ENCODE data around the gene ANKRD39. TPM values are rescaled to one million over a fixed set of nuclear protein-coding genes. Genes with fewer than 3 reads are reported as not detected.

Gene ANKRD39
- total and polyA plus RNA-seq, 9 of the 15 experiments (the other 6 are each of a cell fraction or from before 2014, with no cell fraction given), result 8.2 to 33.1 (median 23.8) TPM

DNA sequence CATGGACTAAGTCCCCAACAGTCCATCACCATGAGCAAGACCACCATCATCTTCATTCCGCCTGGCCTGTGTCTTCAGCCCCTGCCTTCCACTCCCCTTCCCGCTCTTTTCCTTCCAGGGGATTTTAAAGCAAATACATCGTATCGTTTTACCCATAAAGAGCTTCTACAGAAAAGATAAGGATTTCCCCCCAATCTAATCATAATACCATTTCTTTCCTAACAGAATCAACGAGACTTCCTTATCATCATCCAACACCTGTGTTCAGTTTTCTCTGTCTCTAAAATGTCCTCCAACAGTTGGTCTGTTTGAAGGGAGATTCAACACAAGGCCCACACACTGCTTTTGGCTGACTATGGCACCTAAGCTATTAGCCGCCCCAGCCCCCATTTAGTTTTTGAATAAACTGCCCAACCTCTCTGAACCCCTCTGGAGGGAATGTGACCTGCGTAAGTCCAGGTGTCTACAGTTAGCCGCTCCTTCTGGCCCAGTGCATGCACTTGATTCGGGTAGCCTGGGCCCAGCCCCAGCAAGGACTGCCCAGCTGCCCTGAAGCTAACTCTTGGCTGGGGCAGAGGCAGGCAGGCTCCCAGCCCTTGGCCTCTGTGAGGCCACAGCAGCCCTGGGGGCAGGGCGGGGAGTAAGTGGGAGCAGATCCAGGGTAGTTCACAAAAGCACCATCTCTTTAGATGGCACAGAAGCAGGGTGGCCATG lies 37.4 kb upstream of the ANKRD39 start (continued):
- TF ChIP-seq, protein P1, sequence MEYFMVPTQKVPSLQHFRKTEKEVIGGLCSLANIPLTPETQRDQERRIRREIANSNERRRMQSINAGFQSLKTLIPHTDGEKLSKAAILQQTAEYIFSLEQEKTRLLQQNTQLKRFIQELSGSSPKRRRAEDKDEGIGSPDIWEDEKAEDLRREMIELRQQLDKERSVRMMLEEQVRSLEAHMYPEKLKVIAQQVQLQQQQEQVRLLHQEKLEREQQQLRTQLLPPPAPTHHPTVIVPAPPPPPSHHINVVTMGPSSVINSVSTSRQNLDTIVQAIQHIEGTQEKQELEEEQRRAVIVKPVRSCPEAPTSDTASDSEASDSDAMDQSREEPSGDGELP (CRISPR knock-in tag; IDR thresholded peaks at IDR 0.05; ENCODE audit: borderline replicate concordance), result 0 out of 2 replicates have a peak, but pooled peaks have one; percentile 51
- TF ChIP-seq CREM (IDR thresholded peaks at IDR 0.05; ENCODE audit: low read depth), result peak; percentile 41; the same call in 1 of the 2 replicates
- no peak for TF ChIP-seq MEF2D (tag; conservative IDR thresholded peaks at IDR 0.05; ENCODE audit: low read depth)
- no peak for TF ChIP-seq PTRF (tag; IDR thresholded peaks at IDR 0.05)
- TF ChIP-seq PHF8 (IDR thresholded peaks at IDR 0.05; ENCODE audit: borderline replicate concordance, low read length), result peak; percentile 17; the same call in 1 of the 2 replicates
- no peak for TF ChIP-seq POLR3G (IDR thresholded peaks at IDR 0.05; ENCODE audit: extremely low read depth, insufficient read length, insufficient replicate concordance)
- TF ChIP-seq, protein P2, sequence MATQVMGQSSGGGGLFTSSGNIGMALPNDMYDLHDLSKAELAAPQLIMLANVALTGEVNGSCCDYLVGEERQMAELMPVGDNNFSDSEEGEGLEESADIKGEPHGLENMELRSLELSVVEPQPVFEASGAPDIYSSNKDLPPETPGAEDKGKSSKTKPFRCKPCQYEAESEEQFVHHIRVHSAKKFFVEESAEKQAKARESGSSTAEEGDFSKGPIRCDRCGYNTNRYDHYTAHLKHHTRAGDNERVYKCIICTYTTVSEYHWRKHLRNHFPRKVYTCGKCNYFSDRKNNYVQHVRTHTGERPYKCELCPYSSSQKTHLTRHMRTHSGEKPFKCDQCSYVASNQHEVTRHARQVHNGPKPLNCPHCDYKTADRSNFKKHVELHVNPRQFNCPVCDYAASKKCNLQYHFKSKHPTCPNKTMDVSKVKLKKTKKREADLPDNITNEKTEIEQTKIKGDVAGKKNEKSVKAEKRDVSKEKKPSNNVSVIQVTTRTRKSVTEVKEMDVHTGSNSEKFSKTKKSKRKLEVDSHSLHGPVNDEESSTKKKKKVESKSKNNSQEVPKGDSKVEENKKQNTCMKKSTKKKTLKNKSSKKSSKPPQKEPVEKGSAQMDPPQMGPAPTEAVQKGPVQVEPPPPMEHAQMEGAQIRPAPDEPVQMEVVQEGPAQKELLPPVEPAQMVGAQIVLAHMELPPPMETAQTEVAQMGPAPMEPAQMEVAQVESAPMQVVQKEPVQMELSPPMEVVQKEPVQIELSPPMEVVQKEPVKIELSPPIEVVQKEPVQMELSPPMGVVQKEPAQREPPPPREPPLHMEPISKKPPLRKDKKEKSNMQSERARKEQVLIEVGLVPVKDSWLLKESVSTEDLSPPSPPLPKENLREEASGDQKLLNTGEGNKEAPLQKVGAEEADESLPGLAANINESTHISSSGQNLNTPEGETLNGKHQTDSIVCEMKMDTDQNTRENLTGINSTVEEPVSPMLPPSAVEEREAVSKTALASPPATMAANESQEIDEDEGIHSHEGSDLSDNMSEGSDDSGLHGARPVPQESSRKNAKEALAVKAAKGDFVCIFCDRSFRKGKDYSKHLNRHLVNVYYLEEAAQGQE (IDR thresholded peaks at IDR 0.05; ENCODE audit: borderline replicate concordance), result no peak
- TF ChIP-seq, protein P2 (CRISPR knock-in tag; IDR thresholded peaks at IDR 0.05; ENCODE audit: low read depth), result peak; percentile 78
- TF ChIP-seq, protein P3, sequence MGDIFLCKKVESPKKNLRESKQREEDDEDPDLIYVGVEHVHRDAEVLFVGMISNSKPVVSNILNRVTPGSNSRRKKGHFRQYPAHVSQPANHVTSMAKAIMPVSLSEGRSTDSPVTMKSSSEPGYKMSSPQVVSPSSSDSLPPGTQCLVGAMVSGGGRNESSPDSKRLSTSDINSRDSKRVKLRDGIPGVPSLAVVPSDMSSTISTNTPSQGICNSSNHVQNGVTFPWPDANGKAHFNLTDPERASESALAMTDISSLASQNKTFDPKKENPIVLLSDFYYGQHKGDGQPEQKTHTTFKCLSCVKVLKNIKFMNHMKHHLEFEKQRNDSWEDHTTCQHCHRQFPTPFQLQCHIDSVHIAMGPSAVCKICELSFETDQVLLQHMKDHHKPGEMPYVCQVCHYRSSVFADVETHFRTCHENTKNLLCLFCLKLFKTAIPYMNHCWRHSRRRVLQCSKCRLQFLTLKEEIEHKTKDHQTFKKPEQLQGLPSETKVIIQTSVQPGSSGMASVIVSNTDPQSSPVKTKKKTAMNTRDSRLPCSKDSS (IDR thresholded peaks at IDR 0.05; ENCODE audit: low read depth, partially characterized antibody), result no peak
- TF ChIP-seq, protein P4, sequence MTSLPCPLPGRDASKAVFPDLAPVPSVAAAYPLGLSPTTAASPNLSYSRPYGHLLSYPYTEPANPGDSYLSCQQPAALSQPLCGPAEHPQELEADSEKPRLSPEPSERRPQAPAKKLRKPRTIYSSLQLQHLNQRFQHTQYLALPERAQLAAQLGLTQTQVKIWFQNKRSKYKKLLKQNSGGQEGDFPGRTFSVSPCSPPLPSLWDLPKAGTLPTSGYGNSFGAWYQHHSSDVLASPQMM (CRISPR knock-in tag; IDR thresholded peaks at IDR 0.05), result no peak
- TF ChIP-seq ZNF274 (IDR thresholded peaks at IDR 0.05; ENCODE audit: borderline replicate concordance, low read depth, low read length), result no peak; the same call in 1 of the 2 replicates
- peak; percentile 89 for TF ChIP-seq LEF1 (IDR thresholded peaks at IDR 0.05)
- TF ChIP-seq RBM25 (IDR thresholded peaks at IDR 0.05; ENCODE audit: low read depth, low read length, severe bottlenecking), result no peak
- TF ChIP-seq CBX3 (IDR thresholded peaks at IDR 0.05; ENCODE audit: borderline replicate concordance in 1 of 2, low read length in 2 of 2), result peak in 1 of 2 experiments; percentile 69; a peak in 1 of 3 replicates
- TF ChIP-seq CREB1 (IDR thresholded peaks at IDR 0.05), result no peak
- TF ChIP-seq CREB1 (CRISPR knock-in tag; IDR thresholded peaks at IDR 0.05), result no peak
- TF ChIP-seq EP400 (IDR thresholded peaks at IDR 0.05), result peak; percentile 51

Data from K562 (cell line).